WERI-Rb-1 (cell line): ENCODE results near the gene NDUFA7.
"Not testable (repeated sequence)": the region's sequence is repeated elsewhere in the genome, so short reads cannot be mapped to it uniquely, and the experiment has no call there.

ENCODE experiments used
- DNase-seq: peaks from one replicate; pipeline ENCODE4 v3.0.0-alpha.2; 2020
- H3K27ac ChIP-seq: fragments of 250-450 bp; sonication (Bioruptor Pico); 2 replicates; pipeline ENCODE4 v1.5.1; 2020; ENCODE audit warnings: mild to moderate bottlenecking, moderate library complexity
- H3K27me3 ChIP-seq: fragments of 250-450 bp; sonication (Bioruptor Pico); 2 replicates; pipeline ENCODE4 v1.5.1; 2021; ENCODE audit warnings: mild to moderate bottlenecking, low read depth, moderate library complexity; ENCODE audit not compliant: insufficient read depth, severe bottlenecking
- H3K36me3 ChIP-seq: fragments of 250-450 bp; sonication (Bioruptor Pico); 2 replicates; pipeline ENCODE4 v1.5.1; 2020; ENCODE audit warnings: mild to moderate bottlenecking, moderate library complexity
- H3K4me3 ChIP-seq: 2 replicates; pipeline ENCODE4 v1.5.1; 2011; ENCODE audit warnings: low read depth, mild to moderate bottlenecking, control low read depth, low read length
- H3K9me3 ChIP-seq: fragments of 250-450 bp; sonication (Bioruptor Pico); 2 replicates; pipeline ENCODE4 v1.5.1; 2021; ENCODE audit warnings: mild to moderate bottlenecking, moderate library complexity; ENCODE audit not compliant: severe bottlenecking
- TF ChIP-seq, protein P1 (sequence below): IDR thresholded peaks from 2 replicates; pipeline ENCODE4 v1.5.1; 2011; ENCODE audit warnings: low read depth, mild to moderate bottlenecking, control low read depth, inconsistent platforms, low read length

Gene NDUFA7

DNA sequence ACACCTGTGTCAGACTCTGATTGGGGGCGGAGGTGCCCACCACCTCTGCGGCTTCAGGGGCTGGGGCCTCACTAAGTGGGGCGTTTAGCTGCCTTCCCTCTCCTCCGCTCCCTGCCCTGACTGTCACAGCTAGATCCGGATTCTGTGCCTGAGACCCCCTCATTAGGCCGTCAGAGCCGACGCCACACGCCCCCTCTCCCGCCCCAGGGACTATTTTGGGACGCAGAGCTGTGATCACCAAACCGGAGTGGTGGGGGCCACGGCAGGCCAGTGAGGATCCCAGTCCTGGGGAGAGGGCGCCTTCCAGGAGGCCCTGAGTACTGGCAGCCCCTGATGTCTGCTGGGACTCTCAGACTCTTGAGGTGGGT is 21.1 kb upstream of the NDUFA7 start:
- no peak overlapping the region for H3K4me3 ChIP-seq
- no peak overlapping the region for H3K27ac ChIP-seq
- DNase-seq: no peak
- TF ChIP-seq, protein P1, sequence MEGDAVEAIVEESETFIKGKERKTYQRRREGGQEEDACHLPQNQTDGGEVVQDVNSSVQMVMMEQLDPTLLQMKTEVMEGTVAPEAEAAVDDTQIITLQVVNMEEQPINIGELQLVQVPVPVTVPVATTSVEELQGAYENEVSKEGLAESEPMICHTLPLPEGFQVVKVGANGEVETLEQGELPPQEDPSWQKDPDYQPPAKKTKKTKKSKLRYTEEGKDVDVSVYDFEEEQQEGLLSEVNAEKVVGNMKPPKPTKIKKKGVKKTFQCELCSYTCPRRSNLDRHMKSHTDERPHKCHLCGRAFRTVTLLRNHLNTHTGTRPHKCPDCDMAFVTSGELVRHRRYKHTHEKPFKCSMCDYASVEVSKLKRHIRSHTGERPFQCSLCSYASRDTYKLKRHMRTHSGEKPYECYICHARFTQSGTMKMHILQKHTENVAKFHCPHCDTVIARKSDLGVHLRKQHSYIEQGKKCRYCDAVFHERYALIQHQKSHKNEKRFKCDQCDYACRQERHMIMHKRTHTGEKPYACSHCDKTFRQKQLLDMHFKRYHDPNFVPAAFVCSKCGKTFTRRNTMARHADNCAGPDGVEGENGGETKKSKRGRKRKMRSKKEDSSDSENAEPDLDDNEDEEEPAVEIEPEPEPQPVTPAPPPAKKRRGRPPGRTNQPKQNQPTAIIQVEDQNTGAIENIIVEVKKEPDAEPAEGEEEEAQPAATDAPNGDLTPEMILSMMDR: no peak
- peaks cover 4% of the 10 kb centered on the region for H3K27me3 ChIP-seq
- no peaks in the 10 kb centered on the region for H3K9me3 ChIP-seq
- no peaks in the 10 kb centered on the region for H3K36me3 ChIP-seq

DNA sequence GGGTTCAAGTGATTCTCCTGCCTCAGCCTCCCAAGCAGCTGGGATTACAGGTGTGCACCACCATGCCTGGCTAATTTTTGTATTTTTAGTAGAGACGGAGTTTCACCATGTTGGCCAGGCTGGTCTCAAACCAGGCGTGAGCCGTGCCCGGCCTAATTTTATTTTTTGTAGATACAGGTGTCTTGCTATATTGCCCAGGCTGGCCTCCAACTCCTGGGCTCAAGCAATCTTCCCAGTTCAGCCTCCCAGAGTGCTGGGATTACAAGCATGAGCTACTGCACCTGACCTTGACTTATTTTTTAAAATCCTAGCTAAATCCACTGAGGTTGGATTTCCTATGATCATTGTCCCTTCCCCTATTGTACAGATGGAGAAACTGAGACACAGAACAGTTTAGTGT is 20.3 kb upstream of the NDUFA7 start:
- DNase-seq, H3K27me3 ChIP-seq, H3K27ac ChIP-seq, H3K36me3 ChIP-seq, H3K4me3 ChIP-seq, H3K9me3 ChIP-seq: not testable (repeated sequence)

DNA sequence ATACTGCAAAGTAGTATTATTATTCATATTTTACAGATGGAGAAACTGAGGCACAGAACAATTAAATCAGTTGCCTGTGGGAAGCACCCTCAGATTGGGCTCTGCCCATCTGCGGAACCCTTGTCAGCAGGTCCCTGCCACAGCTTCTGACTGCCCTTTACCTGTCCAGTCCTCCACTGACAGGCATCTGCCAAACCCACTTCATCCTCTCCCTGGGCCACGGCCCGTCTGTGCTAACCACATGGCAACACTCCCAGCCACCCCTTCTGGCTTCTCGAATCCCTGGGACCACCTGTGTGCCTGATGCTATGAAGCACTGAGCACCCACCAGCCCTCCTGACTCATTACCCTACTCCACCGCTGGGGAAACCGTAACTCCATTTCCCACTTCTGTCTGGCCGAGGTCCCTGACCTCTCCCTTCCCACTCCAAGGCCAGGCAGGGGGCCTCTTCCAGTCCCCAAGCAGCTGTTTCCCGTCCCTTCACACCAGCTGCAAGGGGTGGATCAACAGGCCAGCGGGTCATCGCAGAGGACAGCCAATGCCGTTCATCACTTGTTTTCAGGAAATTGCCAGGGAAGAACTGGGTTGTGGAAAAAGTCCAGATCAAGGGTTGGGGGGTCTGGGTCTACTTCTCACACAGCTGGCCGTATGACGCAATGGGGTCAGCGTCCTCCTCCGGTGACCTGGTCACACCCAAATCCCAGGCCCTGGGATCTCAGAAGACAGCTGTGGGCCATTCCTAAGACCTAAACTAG is 19.3 kb upstream of the NDUFA7 start:
- TF ChIP-seq, protein P1: no peak
- peaks cover 4% of the 10 kb centered on the region for H3K27me3 ChIP-seq

GRCh38 chr19:8338835-8339234 is 17.7 kb upstream of the NDUFA7 start:
- no peaks in the 10 kb centered on the region for H3K36me3 ChIP-seq
- TF ChIP-seq, protein P1: no peak
- H3K9me3 ChIP-seq: no peaks in the 10 kb centered on the region
- H3K27me3 ChIP-seq: peaks cover 13% of the 10 kb centered on the region
- no peak overlapping the region for H3K4me3 ChIP-seq
- H3K27ac ChIP-seq: no peak overlapping the region
- DNase-seq: no peak

More for the DNA sequence above, 19.3 kb upstream of the NDUFA7 start:
- no peak for DNase-seq
- H3K4me3 ChIP-seq: no peak overlapping the region
- H3K36me3 ChIP-seq: no peaks in the 10 kb centered on the region
- H3K9me3 ChIP-seq: no peaks in the 10 kb centered on the region
- H3K27ac ChIP-seq: no peak overlapping the region

- DNase-seq: no peak
- Histone ChIP-seq H3K4me3 (no peak overlapping the region), H3K36me3 (no peaks in the 10 kb centered on the region), H3K9me3 (no peaks in the 10 kb centered on the region), H3K27me3 (peaks cover 22% of the 10 kb centered on the region), H3K27ac (no peak overlapping the region)
- TF ChIP-seq, protein P1: no peak
Measured at GRCh38 chr19:8337728-8338127, 16.6 kb upstream of the NDUFA7 start.

GRCh38 chr19:8336660-8337059 is 15.5 kb upstream of the NDUFA7 start:
- no peak overlapping the region for H3K4me3 ChIP-seq
- TF ChIP-seq, protein P1: no peak
- H3K27ac ChIP-seq: no peak overlapping the region
- peaks cover 24% of the 10 kb centered on the region for H3K27me3 ChIP-seq
- no peaks in the 10 kb centered on the region for H3K9me3 ChIP-seq
- H3K36me3 ChIP-seq: no peaks in the 10 kb centered on the region
- no peak for DNase-seq
